GM12801 (cell line): ENCODE results near the gene ZW10.

Experiments
- CTCF ChIP-seq: IDR thresholded peaks from one replicate; pipeline ENCODE4 v1.5.1; 2011; ENCODE audit warnings: control low read depth; ENCODE audit not compliant: insufficient read length; ENCODE audit errors: extremely low read depth

The ZW10 gene

GRCh38 chr11:113778111-113778910, 4.8 kb upstream of the ZW10 start:
- TF ChIP-seq CTCF = no peak

DNA sequence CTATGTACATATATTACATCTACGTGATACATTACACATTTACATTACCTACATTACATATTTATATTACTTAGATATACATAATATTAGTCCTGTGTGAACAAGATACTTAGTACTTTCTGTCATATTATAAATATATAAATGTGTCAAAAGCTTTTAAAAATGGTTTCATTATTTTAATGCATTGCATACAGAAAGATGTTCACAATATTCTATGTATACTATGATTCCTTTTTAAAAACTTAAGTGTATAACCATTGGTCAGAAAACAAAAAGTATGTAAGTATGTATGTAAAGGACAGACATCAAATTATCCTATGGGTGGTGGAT, 647 bp upstream of the ZW10 start:
- TF ChIP-seq CTCF = no peak

- TF ChIP-seq CTCF = no peak
Observed at GRCh38 chr11:113773092-113773415, 438 bp downstream of the ZW10 start.

- no peak for TF ChIP-seq CTCF
Observed at GRCh38 chr11:113771964-113772363, 1.5 kb downstream of the ZW10 start.

- no peak for TF ChIP-seq CTCF
Observed at GRCh38 chr11:113764527-113765219, 8.8 kb downstream of the ZW10 start.

GRCh38 chr11:113760241-113760640, 13.3 kb downstream of the ZW10 start:
- no peak for TF ChIP-seq CTCF

- no peak for TF ChIP-seq CTCF
Observed at GRCh38 chr11:113752932-113753331, 20.6 kb downstream of the ZW10 start.
